ENCODE results near the gene PTPN6. TPM values are rescaled to one million over a fixed set of nuclear protein-coding genes. Genes with fewer than 3 reads are reported as not detected.

The PTPN6 gene
- total RNA-seq, 2 experiments from 2014 or later = 295 to 299 TPM

- H3K27me3 Mint-ChIP-seq = no peaks in the 10 kb centered on the region
- CTCF ChIA-PET = no interaction called here
These were observed 31.4 kb downstream of the PTPN6 start for GRCh38 chr12:6982532-6982931.

GRCh38 chr12:6987956-6988553, 36.9 kb downstream of the PTPN6 start:
- CTCF ChIA-PET = no interaction called here
- no peaks in the 10 kb centered on the region for H3K9me3 Mint-ChIP-seq

More at GRCh38 chr12:6982532-6982931, 31.4 kb downstream of the PTPN6 start:
- no peak overlapping the region for H3K27ac Mint-ChIP-seq
- no peaks in the 10 kb centered on the region for H3K4me1 Mint-ChIP-seq
- H3K36me3 Mint-ChIP-seq (ENCODE audit: low read depth) = peaks cover 51% of the 10 kb centered on the region
- H3K9me3 Mint-ChIP-seq = no peaks in the 10 kb centered on the region
- POLR2A ChIA-PET = interaction anchor here (0.8 kb wide), 3 partner anchors 21 to 126 kb away, joined by 3 read pairs; partner anchors contain the start of gene C12orf57
- H3K4me3 Mint-ChIP-seq = no peak overlapping the region
- no peak for DNase-seq

DNA sequence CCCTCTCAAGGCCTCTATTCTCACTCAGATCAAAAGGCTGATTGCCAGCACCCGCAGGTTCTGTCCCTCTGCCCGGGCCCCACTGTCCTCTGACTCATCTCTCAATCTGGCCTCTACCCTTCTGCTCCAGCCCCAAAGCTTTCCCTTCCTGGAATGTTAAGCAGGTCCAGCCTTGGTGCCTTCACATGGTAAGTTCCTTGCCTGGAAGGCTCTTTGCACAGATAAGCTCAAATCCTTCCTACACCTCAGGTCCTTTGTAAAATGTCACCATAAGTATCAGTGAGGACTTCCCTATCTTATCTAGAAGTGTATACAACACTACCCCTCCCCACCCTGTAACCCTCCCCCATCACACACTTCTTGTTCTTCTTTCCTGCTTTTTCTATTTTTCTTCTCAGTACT, 44.9 kb downstream of the PTPN6 start:
- Mint-ChIP-seq H3K4me3 (no peak overlapping the region), H3K4me1 (peaks cover 3% of the 10 kb centered on the region), H3K27me3 (no peaks in the 10 kb centered on the region), H3K36me3 (ENCODE audit: low read depth) (peaks cover 35% of the 10 kb centered on the region), H3K9me3 (no peaks in the 10 kb centered on the region), H3K27ac (no peak overlapping the region)
- DNase-seq = no peak
- ChIA-PET CTCF (no interaction called here), POLR2A (no interaction called here)

More at GRCh38 chr12:6987956-6988553, 36.9 kb downstream of the PTPN6 start:
- POLR2A ChIA-PET = no interaction called here
- Mint-ChIP-seq H3K36me3 (ENCODE audit: low read depth) (peaks cover 26% of the 10 kb centered on the region), H3K27ac (no peak overlapping the region), H3K4me3 (no peak overlapping the region), H3K4me1 (no peaks in the 10 kb centered on the region), H3K27me3 (no peaks in the 10 kb centered on the region)
- no peak for DNase-seq

GRCh38 chr12:6998715-6999451, 47.7 kb downstream of the PTPN6 start:
- Mint-ChIP-seq H3K27ac (no peak overlapping the region), H3K27me3 (no peaks in the 10 kb centered on the region), H3K9me3 (no peaks in the 10 kb centered on the region), H3K4me1 (peaks cover 3% of the 10 kb centered on the region), H3K36me3 (ENCODE audit: low read depth) (peaks cover 35% of the 10 kb centered on the region), H3K4me3 (no peak overlapping the region)
- POLR2A ChIA-PET = interaction anchor here (1.2 to 2.0 kb wide), 3 partner anchors 19 to 55 kb away, joined by 4 to 6 read pairs (median 4); partner anchors contain the start of genes C12orf57, LPCAT3 and RNU7-1
- no peak for DNase-seq
- CTCF ChIA-PET = interaction anchor here (0.7 to 1.4 kb wide), 4 partner anchors 9 to 367 kb away, joined by 3 to 5 read pairs (median 4); partner anchors contain the start of gene LPCAT3

- Mint-ChIP-seq H3K4me3 (no peak overlapping the region), H3K9me3 (no peaks in the 10 kb centered on the region), H3K4me1 (peaks cover 10% of the 10 kb centered on the region), H3K27ac (no peak overlapping the region), H3K36me3 (ENCODE audit: low read depth) (peaks cover 26% of the 10 kb centered on the region), H3K27me3 (no peaks in the 10 kb centered on the region)
- ChIA-PET CTCF (interaction anchor here (2.3 kb wide), 1 partner anchor 16 kb away, joined by 5 read pairs; the partner anchor contains the start of gene LPCAT3), POLR2A (interaction anchor here (1.3 kb wide), 1 partner anchor 16 kb away, joined by 4 read pairs; the partner anchor contains the start of gene LPCAT3)
- no peak for DNase-seq
These were observed 50.9 kb downstream of the PTPN6 start for GRCh38 chr12:7001921-7002591.

DNA sequence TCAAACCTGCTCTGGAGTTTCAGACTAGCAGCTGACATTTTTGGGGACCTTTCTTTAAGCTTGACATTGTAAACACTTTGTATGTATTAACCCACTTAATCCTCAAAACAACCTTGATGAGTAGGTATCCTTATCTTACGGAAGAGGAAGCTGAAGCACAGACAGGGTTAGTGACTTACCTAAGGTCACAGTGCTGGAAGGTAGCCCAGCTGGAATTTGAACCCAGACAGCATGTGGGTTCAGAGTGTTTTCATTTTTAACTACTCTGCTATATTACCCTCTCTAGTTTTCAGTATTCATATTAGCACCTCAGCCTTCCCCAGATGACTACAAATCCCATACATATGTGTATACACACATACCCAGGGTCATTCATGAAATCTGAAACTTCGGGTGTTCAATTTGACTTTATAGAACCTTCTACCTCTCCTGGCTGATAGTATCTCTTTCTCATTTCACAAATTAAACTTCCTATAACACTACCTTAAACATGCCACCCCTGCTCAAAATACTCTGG, 53.2 kb downstream of the PTPN6 start:
- ChIA-PET CTCF (interaction anchor here (0.8 to 1.4 kb wide), 2 partner anchors 14 to 109 kb away, joined by 3 to 4 read pairs; partner anchors contain the start of gene LPCAT3), POLR2A (interaction anchor here (1.8 to 3.2 kb wide), 2 partner anchors 14 to 60 kb away, joined by 9 to 11 read pairs; partner anchors contain the start of genes C12orf57, LPCAT3 and RNU7-1)
- no peak overlapping the region for H3K4me3 Mint-ChIP-seq
- peaks cover 14% of the 10 kb centered on the region for H3K4me1 Mint-ChIP-seq
- H3K9me3 Mint-ChIP-seq = no peaks in the 10 kb centered on the region
- H3K27me3 Mint-ChIP-seq = no peaks in the 10 kb centered on the region
- no peak overlapping the region for H3K27ac Mint-ChIP-seq
- no peak for DNase-seq
- H3K36me3 Mint-ChIP-seq (ENCODE audit: low read depth) = peaks cover 22% of the 10 kb centered on the region

DNA sequence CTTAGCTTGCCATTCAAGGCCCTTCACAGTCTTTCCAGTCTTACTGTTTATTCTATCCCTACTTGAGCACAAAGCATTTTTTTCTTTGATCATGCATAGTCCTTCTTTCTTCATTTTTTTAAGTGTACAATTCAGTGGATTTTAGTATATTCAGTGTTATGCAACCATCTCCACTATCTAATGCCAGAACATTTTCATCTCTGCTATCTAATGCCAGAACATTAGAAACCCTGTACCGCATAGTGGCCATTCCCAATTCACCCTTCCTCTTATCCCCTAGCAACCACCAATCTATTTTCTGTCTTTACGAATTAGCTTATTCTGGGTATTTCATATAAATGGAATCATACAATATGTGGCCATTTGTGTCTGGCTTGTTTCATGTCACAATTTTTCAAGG, 53.7 kb downstream of the PTPN6 start:
- no peaks in the 10 kb centered on the region for H3K9me3 Mint-ChIP-seq
- H3K4me3 Mint-ChIP-seq = no peak overlapping the region
- DNase-seq = no peak
- H3K27ac Mint-ChIP-seq = no peak overlapping the region
- ChIA-PET CTCF (interaction anchor here (1.4 kb wide), 1 partner anchor 13 kb away, joined by 4 read pairs; the partner anchor contains the start of gene LPCAT3), POLR2A (interaction anchor here (1.8 to 3.2 kb wide), 2 partner anchors 14 to 61 kb away, joined by 9 to 11 read pairs; partner anchors contain the start of genes C12orf57, LPCAT3 and RNU7-1)
- H3K36me3 Mint-ChIP-seq (ENCODE audit: low read depth) = peaks cover 22% of the 10 kb centered on the region
- peaks cover 14% of the 10 kb centered on the region for H3K4me1 Mint-ChIP-seq
- H3K27me3 Mint-ChIP-seq = no peaks in the 10 kb centered on the region

DNA sequence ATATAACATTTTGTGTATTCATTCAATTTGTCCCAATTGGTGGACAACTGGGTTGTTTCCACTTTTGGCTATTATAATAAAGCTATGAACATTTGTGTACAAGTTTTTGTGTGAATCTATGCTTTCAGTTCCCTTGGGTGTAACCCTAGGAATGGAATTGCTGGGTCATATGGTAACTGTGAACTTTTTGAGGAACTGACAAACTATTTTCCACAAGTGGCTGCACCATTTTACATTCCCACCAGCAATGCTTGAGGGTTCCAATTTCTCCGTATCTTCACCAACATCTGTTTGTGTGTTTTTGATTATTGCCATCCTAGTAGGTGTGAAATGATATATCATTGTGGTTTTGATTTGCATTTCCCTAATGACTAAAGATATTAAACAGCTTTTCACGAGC, 54.2 kb downstream of the PTPN6 start:
- H3K4me1 Mint-ChIP-seq = peaks cover 14% of the 10 kb centered on the region

GRCh38 chr12:7006639-7007038, 55.5 kb downstream of the PTPN6 start:
- ChIA-PET POLR2A (no interaction called here), CTCF (interaction anchor here (1.5 to 1.8 kb wide), 2 partner anchors 12 kb away, joined by 10 to 11 read pairs; partner anchors contain the start of gene LPCAT3)
- peaks cover 19% of the 10 kb centered on the region for H3K36me3 Mint-ChIP-seq (ENCODE audit: low read depth)

More for the DNA sequence above, 54.2 kb downstream of the PTPN6 start:
- no peak overlapping the region for H3K27ac Mint-ChIP-seq
- peaks cover 22% of the 10 kb centered on the region for H3K36me3 Mint-ChIP-seq (ENCODE audit: low read depth)
- ChIA-PET POLR2A (interaction anchor here (0.7 to 3.2 kb wide), 3 partner anchors 13 to 105 kb away, joined by 3 to 11 read pairs (median 9); partner anchors contain the start of genes C12orf57, LPCAT3 and RNU7-1), CTCF (interaction anchor here (1.5 kb wide), 1 partner anchor 13 kb away, joined by 10 read pairs; the partner anchor contains the start of gene LPCAT3)
- no peaks in the 10 kb centered on the region for H3K9me3 Mint-ChIP-seq
- DNase-seq = no peak
- no peak overlapping the region for H3K4me3 Mint-ChIP-seq
- H3K27me3 Mint-ChIP-seq = no peaks in the 10 kb centered on the region

GRCh38 chr12:7008864-7009263, 57.7 kb downstream of the PTPN6 start:
- Mint-ChIP-seq H3K4me3 (no peak overlapping the region), H3K9me3 (no peaks in the 10 kb centered on the region), H3K4me1 (peaks cover 16% of the 10 kb centered on the region), H3K27ac (no peak overlapping the region), H3K36me3 (ENCODE audit: low read depth) (peaks cover 16% of the 10 kb centered on the region), H3K27me3 (no peaks in the 10 kb centered on the region)
- POLR2A ChIA-PET = interaction anchor here (1.8 kb wide), 1 partner anchor 9 kb away, joined by 5 read pairs; the partner anchor contains the start of gene LPCAT3
- CTCF ChIA-PET = interaction anchor here (1.7 kb wide), 1 partner anchor 104 kb away, joined by 4 read pairs; no protein-coding TSS in a partner anchor
- no peak for DNase-seq

More at GRCh38 chr12:7006639-7007038, 55.5 kb downstream of the PTPN6 start:
- Mint-ChIP-seq H3K27me3 (no peaks in the 10 kb centered on the region), H3K9me3 (no peaks in the 10 kb centered on the region), H3K27ac (no peak overlapping the region), H3K4me3 (no peak overlapping the region), H3K4me1 (peaks cover 14% of the 10 kb centered on the region)
- DNase-seq = no peak

GRCh38 chr12:7009512-7009911, 58.4 kb downstream of the PTPN6 start:
- DNase-seq = no peak
- Mint-ChIP-seq H3K27me3 (no peaks in the 10 kb centered on the region), H3K4me1 (peaks cover 15% of the 10 kb centered on the region), H3K27ac (no peak overlapping the region), H3K4me3 (no peak overlapping the region), H3K36me3 (ENCODE audit: low read depth) (peaks cover 12% of the 10 kb centered on the region), H3K9me3 (no peaks in the 10 kb centered on the region)
- POLR2A ChIA-PET = interaction anchor here (1.0 to 1.2 kb wide), 2 partner anchors 9 to 21 kb away, joined by 3 to 5 read pairs; partner anchors contain the start of gene LPCAT3
- CTCF ChIA-PET = interaction anchor here (1.3 kb wide), 1 partner anchor 9 kb away, joined by 5 read pairs; the partner anchor contains the start of gene LPCAT3

Measured in activated CD4-positive, alpha-beta memory T cell treated with anti-CD3 and anti-CD28 coated beads, Interleukin-2, amount 10 ng/mL, durations not matched to agents 7 days and 5 days (primary cell).